Upper lobe of left lung (tissue), 6 donors: ENCODE measurements around the gene DCST1. TPM values are rescaled to one million over a fixed set of nuclear protein-coding genes. Genes with fewer than 3 reads are reported as not detected.

Source experiments
- ATAC-seq, 2 donors: fragments of 200-7000 bp; cut with Tn5 transposase; one replicate each; pipeline ENCODE4 v1.9.1; 2022; ENCODE audit warnings: mild to moderate bottlenecking in 2 of 2, moderate library complexity in 2 of 2; ENCODE audit not compliant: low FRiP score in 2 of 2
- DNase-seq, 2 donors: peaks; one replicate each; pipeline ENCODE4 v3.0.0-alpha.2; 2019 to 2020
- H3K27ac ChIP-seq, 4 donors: fragments of 200-600 bp; sonication (generic); one replicate each; pipeline ENCODE4 v1.5.1; 2016 to 2019
- H3K27me3 ChIP-seq, 4 donors: fragments of 200-600 bp; sonication (generic); one replicate each; pipeline ENCODE4 v1.5.1; 2017 to 2019
- H3K36me3 ChIP-seq, 4 donors: fragments of 200-600 bp; sonication (generic); one replicate each; pipeline ENCODE4 v1.5.1; 2016 to 2019
- H3K4me1 ChIP-seq, 4 donors: fragments of 200-600 bp; sonication (generic); one replicate each; pipeline ENCODE4 v1.5.1; 2018 to 2019
- H3K4me3 ChIP-seq, 4 donors: fragments of 200-600 bp; sonication (generic); one replicate each; pipeline ENCODE4 v1.5.1; 2017 to 2019; ENCODE audit warnings: mild to moderate bottlenecking in 2 of 4, moderate library complexity in 1 of 4
- H3K9me3 ChIP-seq, 4 donors: fragments of 200-600 bp; sonication (generic); one replicate each; pipeline ENCODE4 v1.5.1; 2018 to 2019
- CTCF ChIP-seq, 6 experiments: fragments of 450-650 bp in 4 of 6; fragments of 200-600 bp in 2 of 6; sonication (generic) in 2 of 6; IDR thresholded peaks; one replicate each; pipeline ENCODE4 v1.5.1; 2016 to 2019; ENCODE audit warnings: antibody characterized with exemption in 6 of 6
- EP300 ChIP-seq, 4 donors: sonication (generic); formaldehyde crosslinking; IDR thresholded peaks; one replicate each; pipeline ENCODE4 v1.5.1; 2017; ENCODE audit warnings: antibody characterized with exemption in 4 of 4, control low read depth in 2 of 4
- POLR2A ChIP-seq, 4 donors: fragments of 450-650 bp; IDR thresholded peaks; one replicate each; pipeline ENCODE4 v1.5.1; 2016 to 2017; ENCODE audit warnings: antibody characterized with exemption in 4 of 4, mild to moderate bottlenecking in 2 of 4
- POLR2AphosphoS5 ChIP-seq, 2 donors: sonication (generic); formaldehyde crosslinking; IDR thresholded peaks; one replicate each; pipeline ENCODE4 v1.5.1; 2017; ENCODE audit warnings: antibody characterized with exemption in 2 of 2
- WGBS, 2 donors: methylation state at CpG; one replicate each; pipeline ENCODE4 v1.1.5; 2017 to 2018; 5-methylcytosine and 5-hydroxymethylcytosine counted together
- total RNA-seq, 6 donors: library from RNA; depleted of rRNA in 4 of 6; stranded (reverse); fragments of >200 nt in 4 of 6; gene quantifications; one replicate each; pipeline versions ENCODE4 v1.1.0 to v1.2.1, GENCODE V29; 2016 to 2021
- donor health status: DM: no; HTN: no; CAD: no; lungs with moderate emphysema.
- donor health status: DM: no; HTN: yes; CAD: no; lungs with severe emphysema.

The DCST1 gene
- total RNA-seq, 6 donors from 2014 or later: 0.89 TPM; not detected in 5

DNA sequence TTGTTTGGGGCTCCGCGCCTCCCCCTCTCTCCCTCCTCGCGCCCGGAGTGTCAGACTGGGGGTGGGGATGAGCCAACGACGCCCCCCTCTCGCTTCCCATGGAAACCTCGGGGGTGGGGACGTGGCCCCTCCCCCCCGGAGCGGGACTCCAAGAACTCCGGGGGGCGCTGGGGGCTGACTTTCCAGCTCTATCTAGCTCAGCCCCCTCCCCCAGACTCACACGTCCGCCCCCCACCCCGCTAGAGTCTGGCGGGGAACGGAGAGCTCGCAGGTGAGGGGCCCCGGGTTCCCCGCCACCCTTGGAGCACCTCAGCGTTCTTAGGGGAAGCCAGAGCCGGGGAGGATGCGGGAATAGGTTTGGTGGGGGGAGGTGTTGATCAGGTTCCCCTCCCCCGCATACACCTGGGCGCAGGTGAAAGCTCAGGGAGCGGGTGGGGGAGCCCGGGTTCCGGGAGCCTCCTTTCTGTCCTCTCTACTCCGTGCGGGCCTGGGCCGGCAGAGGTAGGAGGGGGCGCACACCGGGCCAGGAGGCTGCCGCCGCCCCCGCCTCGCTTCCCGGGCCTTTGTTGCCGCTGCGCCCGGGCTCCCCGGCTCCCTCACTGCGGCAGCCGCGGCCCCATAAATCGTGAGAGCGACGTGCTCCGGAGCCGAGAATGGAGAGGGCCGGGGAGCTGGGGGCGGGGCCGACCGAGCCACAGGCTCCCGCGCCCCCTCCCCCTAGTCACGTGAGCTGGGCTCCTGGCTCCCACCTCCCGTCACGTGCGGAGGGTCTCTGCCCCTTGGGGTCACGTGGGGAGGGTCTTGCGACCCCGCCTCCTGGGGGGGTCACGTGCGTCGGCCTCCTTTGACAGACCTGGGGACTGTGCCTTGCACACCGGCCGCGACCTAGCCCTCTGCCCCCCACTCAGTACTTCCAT is 46.9 kb downstream of the DCST1 start:
- Histone ChIP-seq H3K4me3 (peak overlapping the region in 2 of 4 donors; percentile 31 to 52), H3K36me3 (no peaks in the 10 kb centered on the region), H3K9me3 (no peaks in the 10 kb centered on the region), H3K27ac (no peak overlapping the region), H3K4me1 (peaks cover 55 to 64% (median 57%) of the 10 kb centered on the region in 4 donors), H3K27me3 (peaks cover 9 to 60% (median 47%) of the 10 kb centered on the region in 4 donors)
- ATAC-seq: no peak
- no peak for TF ChIP-seq CTCF (IDR thresholded peaks at IDR 0.05)
- no peak for TF ChIP-seq POLR2A (IDR thresholded peaks at IDR 0.05)
- no peak for TF ChIP-seq POLR2AphosphoS5 (IDR thresholded peaks at IDR 0.05)
- no peak for TF ChIP-seq EP300 (IDR thresholded peaks at IDR 0.05)
- DNase-seq: peak in 1 of 2 donors; percentile 84
- 0 to 6% methylated on average over 5 to 34 of the region's 71 CpGs for WGBS, 2 donors

DNA sequence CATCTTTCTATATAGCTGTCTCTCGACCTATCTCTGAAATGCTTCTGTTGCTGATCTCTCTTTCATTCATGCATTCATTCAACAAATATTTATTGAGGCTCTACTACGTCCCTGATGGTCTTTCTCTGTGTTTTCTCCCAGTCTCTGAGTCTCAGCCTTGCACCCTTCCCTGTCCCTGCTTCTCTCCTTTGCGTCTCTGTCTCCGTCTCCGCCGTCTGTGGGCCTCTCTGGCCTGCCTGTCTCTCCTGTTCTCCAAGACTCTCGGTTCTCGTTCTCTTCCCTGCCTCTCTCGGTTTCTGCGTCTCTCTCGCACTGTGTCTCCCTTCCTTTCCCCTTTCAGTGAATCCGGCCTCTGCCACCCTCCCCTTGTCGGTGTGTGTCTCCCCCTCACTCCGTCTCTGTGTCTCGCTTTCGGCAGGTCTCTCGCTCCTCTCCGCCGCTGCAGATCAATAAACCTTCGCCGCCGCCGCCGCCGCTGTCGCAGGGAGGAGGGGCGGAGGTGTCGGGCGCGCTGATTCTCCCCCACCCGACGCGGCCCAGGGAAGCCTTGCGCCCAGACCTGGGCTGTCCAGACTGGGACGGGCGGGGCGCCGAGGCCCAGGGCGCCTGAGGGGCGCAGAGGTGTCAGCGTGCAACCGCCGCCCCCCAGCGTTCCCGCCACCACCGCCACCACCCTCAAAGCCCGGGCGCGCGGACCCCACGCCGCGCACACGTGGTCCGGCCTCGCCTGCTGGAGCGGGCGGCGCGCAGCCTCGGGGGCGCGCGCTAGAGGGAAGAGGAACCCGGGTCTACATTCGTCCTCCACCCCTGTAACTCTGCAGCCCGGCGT is 48.1 kb downstream of the DCST1 start:
- H3K36me3 ChIP-seq: no peaks in the 10 kb centered on the region
- TF ChIP-seq POLR2AphosphoS5 (IDR thresholded peaks at IDR 0.05) (no peak), EP300 (IDR thresholded peaks at IDR 0.05) (no peak), CTCF (IDR thresholded peaks at IDR 0.05) (no peak), POLR2A (IDR thresholded peaks at IDR 0.05) (no peak)
- peaks cover 64 to 75% (median 66%) of the 10 kb centered on the region in 4 donors for H3K4me1 ChIP-seq
- no peak overlapping the region for H3K27ac ChIP-seq
- peaks cover 9 to 60% (median 47%) of the 10 kb centered on the region in 4 donors for H3K27me3 ChIP-seq
- H3K4me3 ChIP-seq: peak overlapping the region in 3 of 4 donors; percentile 11 to 32 (median 24)
- ATAC-seq (no peak), DNase-seq (peak in 1 of 2 donors; percentile 86)
- WGBS, 2 donors: 6 to 8% methylated on average over 22 to 31 of the region's 68 CpGs
- no peaks in the 10 kb centered on the region for H3K9me3 ChIP-seq

- peak in 1 of 2 donors; percentile 74 for DNase-seq
- H3K36me3 ChIP-seq: no peaks in the 10 kb centered on the region
- ATAC-seq: no peak
- H3K27ac ChIP-seq: no peak overlapping the region
- H3K4me1 ChIP-seq: peaks cover 64 to 75% (median 66%) of the 10 kb centered on the region in 4 donors
- no peaks in the 10 kb centered on the region for H3K9me3 ChIP-seq
- 2 to 6% methylated on average over 24 to 36 of the region's 36 CpGs for WGBS, 2 donors
- TF ChIP-seq EP300 (IDR thresholded peaks at IDR 0.05) (no peak), POLR2AphosphoS5 (IDR thresholded peaks at IDR 0.05) (no peak)
- peak overlapping the region in 3 of 4 donors; percentile 11 to 32 (median 24) for H3K4me3 ChIP-seq
- peaks cover 9 to 60% (median 47%) of the 10 kb centered on the region in 4 donors for H3K27me3 ChIP-seq
These were observed 48.9 kb downstream of the DCST1 start for GRCh38 chr1:155082301-155083051.

GRCh38 chr1:155083052-155083541 is 49.5 kb downstream of the DCST1 start:
- Histone ChIP-seq H3K4me1 (peaks cover 64 to 75% (median 66%) of the 10 kb centered on the region in 4 donors), H3K9me3 (no peaks in the 10 kb centered on the region), H3K27ac (no peak overlapping the region), H3K27me3 (peaks cover 9 to 60% (median 47%) of the 10 kb centered on the region in 4 donors), H3K36me3 (no peaks in the 10 kb centered on the region), H3K4me3 (no peak overlapping the region)
- ATAC-seq (no peak), DNase-seq (no peak)
- TF ChIP-seq POLR2AphosphoS5 (IDR thresholded peaks at IDR 0.05): no peak
- TF ChIP-seq EP300 (IDR thresholded peaks at IDR 0.05): no peak
- TF ChIP-seq POLR2A (IDR thresholded peaks at IDR 0.05): no peak
- TF ChIP-seq CTCF (IDR thresholded peaks at IDR 0.05): no peak
- WGBS, 2 donors: 51 to 67% methylated on average over 2 to 5 of the region's 6 CpGs
